GM12872 (cell line): ENCODE results near the gene SBNO2.

ENCODE experiments used
- CTCF ChIP-seq: IDR thresholded peaks from 3 replicates; pipeline ENCODE4 v1.5.1; 2011; ENCODE audit warnings: low read depth, mild to moderate bottlenecking, low read length, moderate library complexity; ENCODE audit not compliant: insufficient read depth

The SBNO2 gene

GRCh38 chr19:1130771-1131717 is 43.0 kb downstream of the SBNO2 start:
- no peak for TF ChIP-seq CTCF

- no peak for TF ChIP-seq CTCF
Observed at GRCh38 chr19:1129535-1129934, 44.5 kb downstream of the SBNO2 start.

- TF ChIP-seq CTCF: no peak
Observed at GRCh38 chr19:1128106-1128505, 46.0 kb downstream of the SBNO2 start.

- no peak for TF ChIP-seq CTCF
Observed at GRCh38 chr19:1126984-1127760, 46.9 kb downstream of the SBNO2 start.

GRCh38 chr19:1125601-1126467 is 48.2 kb downstream of the SBNO2 start:
- TF ChIP-seq CTCF: no peak

GRCh38 chr19:1123885-1124677 is 50.0 kb downstream of the SBNO2 start:
- no peak for TF ChIP-seq CTCF
